HG03439 (cell line): ENCODE measurements around the gene GZF1.

Experiments used
- ATAC-seq: cut with Tn5 transposase; IDR thresholded peaks from one replicate; pipeline ENCODE4 v1.9.1; 2021; ENCODE audit warnings: mild to moderate bottlenecking, moderate library complexity; ENCODE audit not compliant: unreplicated experiment

Gene GZF1

DNA sequence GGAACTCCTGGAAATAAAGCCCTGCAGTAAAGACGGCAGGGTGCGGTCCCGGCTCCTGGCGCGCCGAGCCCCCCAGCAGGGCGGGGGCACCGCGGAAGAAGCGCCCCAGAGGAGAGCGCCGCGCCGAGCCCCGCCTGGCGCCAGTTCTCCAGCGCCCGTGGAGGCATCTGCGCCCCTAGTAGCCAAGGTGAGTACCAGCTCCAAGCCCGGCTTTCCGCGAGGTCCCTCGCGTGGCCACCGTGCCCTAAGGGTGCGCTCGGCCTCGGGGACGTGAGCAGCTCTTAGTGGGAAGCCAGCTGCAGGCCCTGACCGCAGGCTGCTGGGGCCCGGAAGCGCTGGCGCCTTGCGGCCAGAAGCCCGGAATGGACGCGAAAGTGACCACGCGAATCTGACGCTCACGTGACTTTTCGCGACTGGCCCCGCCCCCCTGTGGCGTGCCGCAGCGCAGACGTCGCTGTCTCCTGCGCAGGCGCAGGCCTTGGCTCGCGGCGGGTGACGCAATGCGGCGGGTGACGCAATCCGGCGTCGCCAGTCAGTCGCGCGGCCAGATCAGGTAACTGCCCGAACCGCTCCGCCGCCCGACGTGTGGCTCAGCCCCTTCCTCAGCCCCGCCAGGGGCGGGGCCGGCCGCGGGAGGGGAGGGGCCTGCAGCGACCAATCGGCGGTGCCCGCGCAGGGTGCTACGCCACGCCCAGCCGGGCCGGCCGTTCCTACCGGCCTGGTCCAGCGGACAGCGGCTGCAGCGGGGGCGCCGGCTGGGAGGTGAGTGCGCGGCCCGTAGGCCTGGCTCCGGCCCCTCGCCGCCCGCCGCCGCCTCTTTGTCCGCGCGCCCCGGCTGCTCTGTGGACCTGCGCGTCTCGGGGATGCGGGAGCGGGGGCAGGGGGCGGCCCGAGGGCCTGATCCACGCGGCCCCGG is at the start of gene GZF1:
TSS of gene GZF1 (plus strand) at position 707 of the 916 bp plus-strand sequence. CDS start 2,202 bp downstream, outside the sequence.
- ATAC-seq: peak; percentile 65

DNA sequence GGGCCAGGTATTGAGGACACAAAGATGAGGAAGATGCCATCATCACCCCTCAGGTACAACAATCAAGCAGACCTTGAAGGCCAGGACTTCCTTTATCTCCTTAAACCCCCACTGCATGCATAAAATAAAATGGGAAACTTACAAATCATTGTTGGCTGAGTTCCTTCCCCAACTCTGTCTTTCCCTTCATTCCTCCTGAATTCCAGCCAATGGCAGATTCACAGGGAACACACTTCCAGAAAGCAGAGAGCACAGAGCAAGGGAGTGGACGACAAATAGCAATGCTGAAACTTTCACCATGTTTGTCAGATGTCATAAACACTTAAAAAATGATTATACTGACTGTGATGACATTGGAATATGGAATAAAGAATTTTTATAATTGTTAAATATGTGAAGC is 48.7 kb upstream of the GZF1 start:
- no peak for ATAC-seq

GRCh38 chr20:23314699-23315098 is 47.3 kb upstream of the GZF1 start:
- ATAC-seq: no peak

DNA sequence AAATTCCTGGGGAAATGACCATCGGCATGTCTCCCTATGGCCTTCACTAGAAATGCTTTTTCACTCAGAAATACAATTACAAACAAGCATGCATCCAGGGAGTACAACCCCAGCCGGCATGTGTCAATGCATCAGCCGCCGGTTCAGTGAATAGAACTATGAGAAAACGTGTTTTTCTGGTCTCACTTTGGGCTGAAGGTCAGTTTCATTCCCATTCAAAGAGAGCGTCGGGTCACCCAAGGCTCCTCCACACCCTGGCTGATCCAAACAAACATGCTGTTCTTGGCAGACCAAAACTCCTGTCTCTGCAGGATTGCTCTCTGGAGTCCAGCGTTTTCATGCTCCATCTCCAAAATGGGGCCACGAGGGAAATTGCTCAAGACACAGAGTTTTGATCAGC is 46.9 kb upstream of the GZF1 start:
- no peak for ATAC-seq

DNA sequence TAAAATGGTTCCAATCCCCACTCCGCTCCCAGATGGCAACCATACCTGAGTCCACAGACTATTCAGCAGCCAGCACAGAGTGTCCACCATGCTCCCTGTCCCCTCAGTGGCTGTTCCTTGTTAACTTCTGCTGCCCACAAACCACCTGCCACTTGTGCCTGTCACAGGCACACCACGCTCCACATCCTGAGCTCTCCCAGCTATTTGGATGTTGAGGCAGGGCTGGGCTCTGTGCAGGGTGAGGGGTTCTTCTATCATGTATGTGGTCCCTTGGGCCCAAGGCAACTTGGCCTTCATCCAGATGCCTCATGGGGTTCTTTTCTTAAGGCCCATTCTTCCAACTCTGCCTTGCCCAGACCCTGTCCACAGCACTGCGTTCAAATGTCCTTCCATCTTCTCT is 45.4 kb upstream of the GZF1 start:
- no peak for ATAC-seq

- ATAC-seq: no peak
These were observed 44.9 kb upstream of the GZF1 start for GRCh38 chr20:23317081-23317480.

DNA sequence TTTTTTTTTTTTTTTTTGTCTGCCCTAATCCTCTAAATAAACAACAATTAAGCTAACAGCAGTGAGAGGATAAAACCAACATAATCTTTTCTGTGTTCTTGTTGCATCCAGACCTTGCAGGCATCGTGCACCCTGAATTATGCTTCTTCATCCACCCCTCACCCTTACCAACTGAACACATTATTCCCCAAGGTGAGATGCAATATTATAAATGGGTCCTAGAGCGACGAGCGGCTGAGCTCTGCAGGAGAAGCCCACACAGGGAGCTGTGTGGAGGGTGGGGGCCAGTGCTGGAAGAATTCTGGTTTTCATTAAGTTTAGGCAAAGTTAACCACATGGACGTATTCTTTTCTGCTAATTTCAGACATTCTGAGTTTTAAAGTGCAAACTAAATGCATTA is 43.6 kb upstream of the GZF1 start:
- no peak for ATAC-seq

DNA sequence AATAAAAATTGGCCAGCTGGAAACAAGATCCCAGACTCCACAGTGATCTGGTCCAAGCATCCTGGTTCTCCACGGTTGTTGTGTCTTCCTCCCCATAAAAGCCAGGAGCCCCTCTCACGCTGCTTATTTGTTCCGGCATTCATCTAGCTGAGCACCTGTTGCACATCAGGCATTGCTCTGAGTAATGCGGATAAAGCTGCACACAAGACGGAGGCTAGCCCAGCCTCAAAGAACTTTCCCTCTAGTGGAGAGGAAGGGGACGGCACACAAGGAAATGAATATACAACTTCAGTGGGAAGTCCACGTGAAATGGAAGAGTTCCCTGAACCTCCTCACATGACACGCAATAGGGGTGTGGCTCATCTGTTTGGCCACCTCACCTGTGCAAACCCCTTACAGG is 41.7 kb upstream of the GZF1 start:
- ATAC-seq: no peak

DNA sequence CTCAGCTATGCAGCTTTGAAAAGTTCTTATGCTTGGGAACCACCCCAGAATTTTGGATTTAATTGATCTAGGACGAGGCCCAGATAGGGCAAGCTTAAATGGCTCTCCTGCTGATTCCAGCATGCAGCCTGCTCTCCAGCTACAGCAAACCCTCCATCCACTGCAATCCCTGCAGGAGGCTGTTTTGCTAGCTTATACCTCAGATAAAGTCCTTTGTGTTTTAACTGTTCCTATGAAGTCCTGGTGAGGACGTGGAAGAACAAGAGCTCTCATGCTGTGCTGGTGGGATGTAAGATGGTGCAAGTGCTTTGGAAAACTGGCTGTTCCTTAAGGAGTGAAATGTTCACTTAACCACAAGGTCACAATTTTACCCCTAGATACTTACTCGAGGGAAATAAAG is 36.9 kb upstream of the GZF1 start:
- ATAC-seq: no peak

GRCh38 chr20:23326774-23327173 is 35.2 kb upstream of the GZF1 start:
- no peak for ATAC-seq

- ATAC-seq: no peak
These were observed 34.2 kb upstream of the GZF1 start for GRCh38 chr20:23327617-23328333.

DNA sequence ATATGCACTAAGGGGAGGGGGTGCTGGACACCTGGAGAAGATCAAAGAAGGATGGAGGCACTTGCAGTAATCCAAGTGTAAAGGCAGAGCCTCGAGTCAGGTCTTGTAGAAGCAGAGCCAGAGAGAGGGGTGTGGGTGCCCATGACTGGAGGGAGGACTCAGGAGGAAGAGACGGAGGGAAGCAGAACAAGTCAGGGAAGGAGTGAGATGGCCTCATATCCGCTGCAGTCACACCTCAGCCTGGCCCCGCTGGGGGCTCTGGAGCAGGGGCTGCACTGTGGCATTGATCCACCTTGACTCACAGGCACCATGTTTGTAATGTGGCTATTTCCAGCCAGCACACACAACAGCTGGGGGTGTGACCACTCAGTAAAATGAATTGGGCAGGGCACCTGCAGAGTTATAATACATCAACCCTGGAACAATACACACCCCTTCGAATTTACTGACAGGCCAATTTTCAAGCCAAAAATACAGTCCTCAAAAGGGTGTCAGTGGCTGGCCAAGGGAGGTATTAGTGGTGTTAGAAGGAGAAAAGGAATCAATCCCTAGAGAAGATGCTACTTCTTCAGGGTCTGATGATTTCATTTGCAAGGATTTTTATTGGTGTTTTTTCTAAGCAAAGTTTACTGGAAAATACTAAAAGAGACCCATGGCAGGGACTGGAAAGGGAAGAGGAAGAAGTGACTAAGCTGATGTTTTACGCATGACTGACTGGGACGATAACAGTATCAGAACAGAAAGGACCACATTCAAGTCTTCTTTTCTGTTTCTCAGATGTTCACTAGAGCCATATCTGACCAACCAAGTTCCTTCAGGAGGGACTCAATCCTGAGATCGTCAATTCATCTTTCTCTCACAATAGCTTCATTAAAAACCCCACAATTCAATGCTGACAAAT is 30.3 kb upstream of the GZF1 start:
- no peak for ATAC-seq

DNA sequence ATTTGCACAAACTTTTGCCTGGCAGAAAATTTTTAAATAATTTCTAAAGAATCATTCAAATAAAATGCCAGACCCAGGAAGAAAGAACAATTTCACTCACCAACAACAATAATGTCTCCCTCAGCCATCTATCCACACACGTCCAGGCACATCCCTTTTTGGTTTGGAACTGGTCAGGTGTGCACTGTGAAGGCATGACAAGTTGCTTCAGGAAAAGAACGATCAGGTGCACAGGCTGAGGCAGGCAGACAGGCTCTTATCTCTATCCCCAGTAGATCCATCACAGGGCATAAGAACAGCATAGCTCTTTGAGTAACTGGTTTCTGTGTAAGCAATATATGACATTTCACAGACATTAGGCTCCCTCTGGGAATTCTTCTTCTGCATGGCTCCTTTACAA is 29.5 kb upstream of the GZF1 start:
- ATAC-seq: no peak

- no peak for ATAC-seq
These were observed 27.9 kb upstream of the GZF1 start for GRCh38 chr20:23334111-23334510.

GRCh38 chr20:23335521-23335920 is 26.5 kb upstream of the GZF1 start:
- no peak for ATAC-seq

DNA sequence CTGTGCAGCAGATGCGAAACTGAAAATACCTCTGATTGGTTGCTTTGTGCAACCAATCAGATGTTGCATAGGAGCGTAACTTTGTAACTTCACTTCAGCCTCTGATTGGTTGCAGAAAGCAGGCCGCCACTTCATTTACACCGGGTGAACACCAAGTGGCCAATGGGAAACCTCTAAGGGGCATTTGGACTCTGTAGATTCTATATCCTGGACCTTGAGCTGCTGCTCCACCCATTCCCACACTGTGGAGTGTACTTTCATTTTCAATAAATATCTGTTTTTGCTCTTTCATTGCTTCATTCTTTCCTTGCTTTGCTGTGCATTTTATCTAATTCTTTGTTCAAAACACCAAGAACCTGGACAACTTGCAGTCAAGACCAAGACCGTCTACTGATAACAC is 25.5 kb upstream of the GZF1 start:
- no peak for ATAC-seq

DNA sequence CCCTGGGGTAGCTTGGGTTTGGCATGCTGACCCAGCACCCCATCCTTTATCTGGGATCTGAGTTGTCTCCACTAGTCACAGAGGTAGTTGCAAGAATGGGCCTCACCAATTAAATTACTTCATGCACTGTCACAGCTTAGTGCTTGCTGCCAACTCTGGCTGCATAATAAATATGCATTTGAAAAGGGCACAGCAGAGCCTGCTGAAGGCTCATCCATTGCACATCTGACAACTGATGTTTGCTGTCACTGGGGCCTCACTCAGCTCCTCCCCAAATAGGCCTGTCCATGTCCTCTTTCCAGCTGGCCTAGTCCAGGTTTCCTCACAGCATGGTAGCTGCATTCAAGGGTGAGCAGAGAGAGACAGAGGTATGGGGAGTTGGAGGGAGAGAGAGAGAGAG is 24.7 kb upstream of the GZF1 start:
- ATAC-seq: no peak

- ATAC-seq: no peak
These were observed 22.0 kb upstream of the GZF1 start for GRCh38 chr20:23339986-23340385.

DNA sequence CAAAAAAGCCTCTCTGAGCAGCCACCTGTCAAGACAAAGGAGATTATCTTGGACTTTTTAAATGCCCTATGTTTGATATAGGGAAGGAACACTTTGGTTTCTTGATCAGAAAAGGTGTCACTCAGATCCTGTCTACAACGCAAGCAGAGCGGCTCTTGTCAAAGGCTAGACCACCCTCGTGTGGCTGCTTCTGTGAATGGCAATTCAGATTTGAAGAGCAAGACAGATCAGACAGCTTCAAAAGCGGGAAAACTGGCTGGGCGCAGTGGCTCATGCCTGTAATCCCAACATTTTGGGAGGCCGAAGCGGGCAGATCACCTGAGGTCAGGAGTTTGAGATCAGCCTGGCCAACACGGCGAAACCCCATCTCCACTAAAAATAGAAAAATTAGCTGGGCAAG is 21.5 kb upstream of the GZF1 start:
- ATAC-seq: no peak

DNA sequence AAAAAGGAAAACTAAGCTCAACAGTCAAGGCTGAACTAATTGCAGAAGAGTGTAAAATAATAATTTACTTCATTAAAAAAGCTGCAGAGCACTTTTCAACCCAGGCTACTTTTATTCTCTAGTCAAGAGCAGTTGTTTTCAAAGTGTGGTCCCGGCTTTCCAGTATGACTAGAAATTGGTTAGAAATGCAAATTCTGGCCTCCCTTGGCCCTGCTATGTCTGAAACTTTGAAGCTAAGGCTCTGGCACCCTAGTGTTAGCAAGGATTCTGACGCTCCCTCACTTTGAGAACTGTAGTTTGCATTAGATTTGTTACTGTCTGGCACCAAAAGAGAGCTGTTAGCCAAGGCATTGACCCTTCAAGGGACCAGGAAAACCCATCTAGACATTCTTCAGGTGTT is 20.9 kb upstream of the GZF1 start:
- ATAC-seq: no peak

DNA sequence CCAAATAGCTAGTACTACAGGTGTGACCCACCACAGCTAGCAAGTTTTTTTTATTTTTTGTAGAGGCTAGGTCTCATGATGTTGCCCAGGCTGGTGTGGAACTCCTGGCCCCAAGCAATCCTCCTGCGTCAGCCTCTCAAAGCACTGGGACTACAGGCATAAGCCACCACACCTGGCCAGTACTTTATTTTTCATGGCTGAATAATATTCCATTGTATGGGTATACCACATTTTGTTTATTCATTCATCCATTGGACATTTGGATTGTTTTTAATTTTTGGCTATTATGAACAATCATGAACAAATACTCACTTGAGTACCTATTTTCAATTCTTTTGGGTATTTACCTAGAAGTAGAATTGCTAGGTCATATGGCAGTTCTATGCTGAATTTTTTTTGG is 18.4 kb upstream of the GZF1 start:
- ATAC-seq: no peak
